CD4-positive, alpha-beta memory T cell (primary cell): ENCODE data around the gene HNRNPA1. TPM values are rescaled to one million over a fixed set of nuclear protein-coding genes. Genes with fewer than 3 reads are reported as not detected.

ENCODE experiments used
- CTCF ChIA-PET: fragments of 350-600 bp; sonication (Branson Sonifier 250); formaldehyde crosslinking; loops from one replicate; lab custom pipeline; 2021; ENCODE audit warnings: inconsistent platforms; ENCODE audit not compliant: partially characterized antibody; lab: Charles Lee
- POLR2A ChIA-PET: fragments of 350-600 bp; sonication (Branson Sonifier 250); formaldehyde crosslinking; loops from one replicate; lab custom pipeline; 2021; ENCODE audit not compliant: partially characterized antibody; lab: Charles Lee
- DNase-seq, 5 donors: peaks; one replicate each; pipeline versions ENCODE4 v3.0.0 to v3.0.0-alpha.2; 2020 to 2022; ENCODE audit warnings: mixed read lengths in 1 of 5
- H3K27ac ChIP-seq: one replicate; pipeline ENCODE4 v1.7.0; 2013; ENCODE audit warnings: low read depth, low read length
- H3K27me3 ChIP-seq: 2 replicates; pipeline ENCODE4 v1.7.0; 2013; ENCODE audit warnings: mild to moderate bottlenecking, low read length, moderate library complexity; ENCODE audit not compliant: insufficient read depth
- H3K36me3 ChIP-seq: 2 replicates; pipeline ENCODE4 v1.7.0; 2013; ENCODE audit warnings: mild to moderate bottlenecking, low read length, moderate library complexity; ENCODE audit not compliant: insufficient read depth
- H3K4me1 ChIP-seq: 2 replicates; pipeline ENCODE4 v1.7.0; 2013; ENCODE audit warnings: mild to moderate bottlenecking, low read length, moderate library complexity; ENCODE audit not compliant: insufficient read depth
- H3K4me3 ChIP-seq, 2 donors: one replicate each; pipeline ENCODE4 v1.7.0; 2013; ENCODE audit warnings: low read length in 2 of 2, mild to moderate bottlenecking in 1 of 2
- H3K9me3 ChIP-seq, 2 donors: one replicate each; pipeline ENCODE4 v1.7.0; 2013; ENCODE audit warnings: low read length in 2 of 2, control low read depth in 1 of 2; ENCODE audit not compliant: control insufficient read depth in 1 of 2
- H3K27ac Mint-ChIP-seq, 7 donors: one replicate each; pipeline ENCODE4 v1.8.0; 2020 to 2021; ENCODE audit warnings: mixed read lengths in 7 of 7, mild to moderate bottlenecking in 6 of 7, inconsistent platforms in 3 of 7, moderate library complexity in 3 of 7
- H3K27me3 Mint-ChIP-seq, 2 donors: one replicate each; pipeline ENCODE4 v1.8.0; 2020 to 2021; ENCODE audit warnings: mixed read lengths in 2 of 2
- H3K36me3 Mint-ChIP-seq, 2 donors: one replicate each; pipeline ENCODE4 v1.8.0; 2020 to 2021; ENCODE audit warnings: mixed read lengths in 2 of 2, inconsistent platforms in 1 of 2, mild to moderate bottlenecking in 1 of 2
- H3K4me1 Mint-ChIP-seq, 4 donors: one replicate each; pipeline ENCODE4 v1.8.0; 2020 to 2021; ENCODE audit warnings: mixed read lengths in 4 of 4, mild to moderate bottlenecking in 1 of 4
- H3K4me3 Mint-ChIP-seq, 8 donors: one replicate each; pipeline ENCODE4 v1.8.0; 2020 to 2021; ENCODE audit warnings: mixed read lengths in 8 of 8, mild to moderate bottlenecking in 7 of 8, moderate library complexity in 6 of 8, inconsistent platforms in 3 of 8
- H3K9me3 Mint-ChIP-seq, 8 donors: one replicate each; pipeline ENCODE4 v1.8.0; 2020 to 2021; ENCODE audit warnings: mixed read lengths in 8 of 8, mild to moderate bottlenecking in 5 of 8, inconsistent platforms in 3 of 8, moderate library complexity in 1 of 8
- intact Hi-C: fragments of 100-400 bp; cut with micrococcal nuclease; formaldehyde crosslinking; loops from one replicate; pipeline ENCODE4 v1.15.1; 2023
- polyA plus RNA-seq, 2 donors: library from polyadenylated mRNA; unstranded; fragments of 300-500 nt; fragmentation: Illumina TruSeq; gene quantifications; one replicate each; pipeline ENCODE4 v1.2.3, GENCODE V29; 2021
- total RNA-seq, 2 experiments: library from RNA; stranded (reverse); gene quantifications; one replicate each; pipeline ENCODE4 v1.2.3, GENCODE V29; 2021

Gene HNRNPA1
- total and polyA plus RNA-seq, 4 experiments from 2014 or later, result 756 to 1,061 (median 972) TPM

DNA sequence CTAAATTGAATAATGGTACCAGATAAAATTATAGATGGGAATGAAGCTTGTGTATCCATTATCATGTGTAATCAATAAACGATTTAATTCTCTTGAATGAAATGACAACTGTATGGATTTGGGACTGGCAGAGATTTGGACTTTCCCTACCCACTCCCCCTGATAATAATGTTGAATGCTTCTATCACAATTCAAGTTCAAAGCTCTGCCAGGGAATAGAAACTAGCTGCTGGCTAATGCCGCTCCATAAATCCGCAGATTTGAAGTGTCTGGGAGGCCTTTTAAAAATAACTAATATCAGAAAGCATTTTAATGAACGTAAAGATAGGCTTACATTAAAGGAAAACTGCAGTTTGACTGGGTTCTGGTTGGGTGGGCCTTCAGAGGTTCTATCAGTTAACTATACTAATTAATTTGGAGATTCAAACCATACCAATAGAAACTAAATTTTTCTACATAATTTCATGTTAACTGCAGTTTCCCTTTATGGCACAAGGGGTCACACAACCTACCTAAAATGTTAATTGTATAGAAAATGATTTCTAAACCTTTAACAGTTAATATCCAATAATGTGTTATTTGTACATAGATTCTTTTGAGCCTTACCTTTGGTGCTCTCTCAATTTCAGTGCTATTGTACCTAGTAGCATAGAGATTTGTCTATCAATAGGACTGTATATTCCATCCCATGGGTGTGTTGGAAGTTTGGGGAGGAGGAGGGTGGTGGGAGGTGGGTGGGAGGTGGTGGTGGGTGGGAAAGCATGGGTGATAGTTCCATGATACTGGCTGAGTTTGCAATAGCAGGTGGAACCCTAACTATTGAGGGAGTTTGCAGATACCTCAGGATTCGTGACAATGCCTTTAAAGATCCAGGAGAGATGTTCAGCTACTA lies 4.9 kb downstream of the HNRNPA1 start:
- intact Hi-C loops, result no loop called here
- peaks cover 61% of the 10 kb centered on the region for H3K36me3 ChIP-seq
- CTCF ChIA-PET, result interaction anchor here (1.0 to 5.1 kb wide), 7 partner anchors 9 to 95 kb away, joined by 3 to 40 read pairs (median 6); no protein-coding TSS in a partner anchor

DNA sequence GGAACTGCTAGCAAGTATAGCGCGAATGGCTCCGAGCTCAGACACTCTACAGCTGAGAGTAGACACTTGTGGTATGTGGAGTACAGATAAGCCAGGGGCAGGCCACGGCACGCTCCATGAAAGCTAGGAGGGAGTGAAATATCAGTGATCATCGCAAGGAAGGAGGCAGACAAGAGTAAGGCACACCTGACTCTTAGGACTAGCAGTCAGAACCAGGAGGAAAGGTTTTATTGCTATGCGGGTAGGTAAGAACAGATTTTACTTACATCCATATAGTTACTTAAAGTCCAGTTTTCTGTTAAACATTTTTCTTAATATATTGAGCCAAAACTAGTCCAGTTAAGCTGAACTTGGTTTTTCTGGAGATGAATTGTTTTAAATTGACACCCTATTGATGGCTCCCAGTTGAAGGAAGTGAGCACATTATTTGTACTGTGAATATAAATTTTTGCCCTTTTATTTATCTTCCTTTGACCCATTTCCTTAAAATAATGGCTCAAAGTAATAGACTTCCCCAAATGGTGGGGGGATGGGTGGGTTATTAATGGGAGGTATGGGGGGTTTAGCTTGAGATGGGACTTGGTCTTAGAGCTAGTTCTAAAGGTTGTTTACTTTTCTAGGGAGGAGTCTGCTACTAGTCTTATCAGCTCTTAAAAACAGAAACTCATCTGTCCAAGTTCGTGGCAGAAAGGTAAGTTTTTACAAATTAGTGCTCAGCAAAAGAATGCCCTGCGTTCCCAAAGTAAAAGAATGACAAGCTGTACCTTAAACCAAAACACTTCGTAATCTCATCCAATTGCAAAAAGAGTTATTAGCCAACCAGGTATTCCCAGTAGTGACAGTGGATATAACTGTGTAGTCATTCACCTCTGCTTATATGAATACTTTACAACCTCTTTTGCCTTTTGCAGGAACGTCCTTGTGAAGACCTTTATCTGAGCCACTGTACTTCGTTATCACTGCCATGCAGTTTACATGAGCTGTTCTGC lies 5.8 kb downstream of the HNRNPA1 start:
- peaks cover 50% of the 10 kb centered on the region for H3K4me1 ChIP-seq
- no peaks in the 10 kb centered on the region for H3K27me3 Mint-ChIP-seq
- peak overlapping the region in 5 of 7 donors; percentile 9 to 92 (median 81) for H3K27ac Mint-ChIP-seq
- H3K9me3 Mint-ChIP-seq, result peaks cover 0 to 2% (median 0%) of the 10 kb centered on the region in 8 donors
- no peaks in the 10 kb centered on the region for H3K27me3 ChIP-seq
- peaks cover 3 to 35% of the 10 kb centered on the region in 2 donors for H3K36me3 Mint-ChIP-seq
- peak overlapping the region in 5 of 8 donors; percentile 27 to 63 (median 48) for H3K4me3 Mint-ChIP-seq
- no peak overlapping the region for H3K27ac ChIP-seq
- intact Hi-C loops, result no loop called here
- POLR2A ChIA-PET, result interaction anchor here (0.8 to 2.2 kb wide), 7 partner anchors 10 to 95 kb away, joined by 3 to 14 read pairs (median 5); partner anchors contain the start of gene COPZ1
- H3K9me3 ChIP-seq, result no peaks in the 10 kb centered on the region
- H3K4me1 Mint-ChIP-seq, result peaks cover 0 to 37% (median 22%) of the 10 kb centered on the region in 4 donors
- H3K4me3 ChIP-seq, result no peak overlapping the region
- H3K36me3 ChIP-seq, result peaks cover 61% of the 10 kb centered on the region
- CTCF ChIA-PET, result interaction anchor here (0.6 to 5.1 kb wide), 10 partner anchors 8 to 109 kb away, joined by 3 to 40 read pairs (median 3); partner anchors contain the start of gene COPZ1
- no peak for DNase-seq

More for the DNA sequence above, 4.9 kb downstream of the HNRNPA1 start:
- Histone ChIP-seq H3K27me3 (no peaks in the 10 kb centered on the region), H3K4me3 (no peak overlapping the region), H3K4me1 (peaks cover 53% of the 10 kb centered on the region), H3K27ac (no peak overlapping the region), H3K9me3 (no peaks in the 10 kb centered on the region)
- H3K4me1 Mint-ChIP-seq, result peaks cover 0 to 37% (median 22%) of the 10 kb centered on the region in 4 donors
- POLR2A ChIA-PET, result interaction anchor here (0.8 to 2.2 kb wide), 5 partner anchors 22 to 96 kb away, joined by 3 to 14 read pairs (median 4); partner anchors contain the start of gene COPZ1
- no peak for DNase-seq
- no peaks in the 10 kb centered on the region for H3K27me3 Mint-ChIP-seq
- peak overlapping the region in 6 of 7 donors; percentile 9 to 92 (median 64) for H3K27ac Mint-ChIP-seq
- peaks cover 3 to 35% of the 10 kb centered on the region in 2 donors for H3K36me3 Mint-ChIP-seq
- peaks cover 0 to 2% (median 0%) of the 10 kb centered on the region in 8 donors for H3K9me3 Mint-ChIP-seq
- peak overlapping the region in 6 of 8 donors; percentile 29 to 63 (median 50) for H3K4me3 Mint-ChIP-seq

DNA sequence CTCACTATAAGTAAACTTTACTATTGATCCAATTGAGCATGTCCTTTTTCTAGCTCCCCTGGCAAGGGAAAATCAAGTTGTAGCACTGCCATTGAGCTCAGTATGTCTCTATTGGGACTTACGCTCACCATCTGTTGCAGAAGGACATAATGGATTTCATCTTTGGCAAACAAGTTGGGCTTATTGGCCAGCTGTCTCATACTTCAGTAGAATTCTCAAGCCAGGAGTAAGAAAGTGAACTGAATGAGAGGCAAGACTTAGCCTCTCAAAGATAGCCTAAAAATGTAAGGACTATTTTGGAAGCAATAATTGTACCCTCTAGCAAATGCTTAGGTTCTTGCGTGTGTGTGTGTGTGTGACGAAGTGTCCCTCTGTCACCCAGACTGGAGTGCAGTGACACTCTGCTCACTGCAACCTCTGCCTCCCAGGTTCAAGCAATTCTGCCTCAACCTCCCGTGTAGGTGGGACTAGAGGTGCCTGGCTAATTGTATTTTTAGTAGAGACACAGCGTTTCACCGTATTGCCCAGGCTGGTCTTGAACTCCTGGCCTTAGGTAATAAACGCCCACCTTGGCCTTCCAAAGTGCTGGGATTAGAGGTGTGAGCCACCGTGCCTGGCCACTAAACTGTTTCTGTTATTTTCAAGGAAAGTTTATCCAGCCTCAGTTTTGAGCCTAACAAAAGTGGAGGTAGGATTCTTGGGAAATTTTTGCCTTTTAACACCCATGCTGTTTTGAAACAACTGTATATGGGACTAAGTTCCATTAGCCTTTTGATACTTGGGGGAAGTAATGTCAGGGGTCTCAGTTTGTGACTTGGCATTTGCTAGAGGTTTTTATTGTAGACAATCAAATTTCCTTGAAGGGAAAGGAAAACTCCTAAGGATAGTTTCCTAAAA lies 7.0 kb downstream of the HNRNPA1 start:
- Mint-ChIP-seq H3K4me1 (peaks cover 0 to 31% (median 20%) of the 10 kb centered on the region in 4 donors), H3K27me3 (no peaks in the 10 kb centered on the region), H3K4me3 (no peak overlapping the region), H3K36me3 (peaks cover 3 to 35% of the 10 kb centered on the region in 2 donors), H3K9me3 (peaks cover 0 to 2% (median 0%) of the 10 kb centered on the region in 8 donors), H3K27ac (peak overlapping the region in 2 of 7 donors; percentile 48 to 50)
- POLR2A ChIA-PET, result interaction anchor here (1.6 to 6.4 kb wide), 5 partner anchors 7 to 71 kb away, joined by 5 to 61 read pairs (median 8); partner anchors contain the start of genes CBX5, COPZ1 and HNRNPA1
- Histone ChIP-seq H3K36me3 (peaks cover 52% of the 10 kb centered on the region), H3K27me3 (no peaks in the 10 kb centered on the region), H3K4me1 (peaks cover 38% of the 10 kb centered on the region), H3K27ac (no peak overlapping the region), H3K9me3 (no peaks in the 10 kb centered on the region), H3K4me3 (no peak overlapping the region)
- intact Hi-C loops, result no loop called here
- CTCF ChIA-PET, result interaction anchor here (0.6 to 5.1 kb wide), 8 partner anchors 7 to 108 kb away, joined by 3 to 40 read pairs (median 4); no protein-coding TSS in a partner anchor
- DNase-seq, result no peak

DNA sequence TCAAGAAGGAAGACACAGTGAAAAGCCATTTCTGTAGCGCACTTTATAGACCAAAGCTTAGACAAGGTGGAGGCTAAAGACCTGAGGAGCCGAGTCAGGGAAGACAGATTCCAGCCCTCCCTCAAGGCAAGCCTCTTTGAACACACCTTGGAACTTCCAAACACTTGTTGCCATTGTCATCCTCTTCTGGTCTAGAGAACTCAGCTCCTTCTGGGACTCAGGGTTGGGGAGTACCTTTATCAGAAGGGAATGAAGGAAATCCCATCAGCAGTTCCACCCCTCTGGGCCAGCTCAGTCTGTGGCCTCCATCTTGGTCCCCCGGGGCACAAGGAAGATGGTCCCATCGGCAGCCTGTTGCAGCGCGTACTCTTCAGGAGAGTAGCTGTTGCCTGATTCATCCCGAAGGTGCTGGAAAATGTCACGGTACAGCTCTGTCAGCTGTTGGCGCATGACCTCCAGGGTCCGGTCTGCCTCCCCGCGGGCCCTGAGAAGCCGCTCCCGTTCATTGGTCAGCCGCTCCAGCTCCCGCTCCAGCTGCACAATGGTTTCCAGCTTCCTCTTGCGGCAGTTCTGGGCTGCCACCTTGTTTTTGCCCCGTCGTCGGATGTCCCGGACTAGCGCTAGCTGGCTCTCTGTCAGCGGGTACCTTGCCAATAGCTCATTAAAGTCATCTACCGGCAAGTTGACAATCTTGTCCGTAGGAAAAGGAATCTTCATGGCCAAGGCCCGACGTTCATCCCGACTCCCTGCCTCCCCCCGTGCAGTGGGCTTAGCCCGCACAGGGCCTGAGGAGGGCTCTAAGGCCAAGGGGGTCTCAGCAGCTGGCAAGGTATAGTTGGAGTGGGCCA lies 11.8 kb downstream of the HNRNPA1 start:
- H3K27me3 ChIP-seq, result no peaks in the 10 kb centered on the region
- H3K36me3 ChIP-seq, result peaks cover 10% of the 10 kb centered on the region
- Mint-ChIP-seq H3K4me3 (no peak overlapping the region), H3K27ac (peak overlapping the region in 1 of 7 donors; percentile 8), H3K36me3 (peaks cover 3 to 11% of the 10 kb centered on the region in 2 donors), H3K4me1 (peaks cover 0 to 5% (median 2%) of the 10 kb centered on the region in 4 donors), H3K9me3 (peaks cover 0 to 2% (median 0%) of the 10 kb centered on the region in 8 donors), H3K27me3 (no peaks in the 10 kb centered on the region)
- intact Hi-C loops, result loop anchor here (5.0 kb wide), 1 partner anchor 35 kb away; no protein-coding TSS in a partner anchor
- ChIA-PET POLR2A (interaction anchor here (1.0 to 6.4 kb wide), 10 partner anchors 8 to 76 kb away, joined by 3 to 61 read pairs (median 5); partner anchors contain the start of genes CBX5, COPZ1, HNRNPA1 and NFE2), CTCF (interaction anchor here (1.1 to 8.3 kb wide), 18 partner anchors 7 to 107 kb away, joined by 3 to 110 read pairs (median 8); partner anchors contain the start of genes CBX5, COPZ1 and HNRNPA1)
- no peak for DNase-seq
- no peaks in the 10 kb centered on the region for H3K9me3 ChIP-seq
- H3K27ac ChIP-seq, result no peak overlapping the region
- H3K4me1 ChIP-seq, result no peaks in the 10 kb centered on the region
- no peak overlapping the region for H3K4me3 ChIP-seq

DNA sequence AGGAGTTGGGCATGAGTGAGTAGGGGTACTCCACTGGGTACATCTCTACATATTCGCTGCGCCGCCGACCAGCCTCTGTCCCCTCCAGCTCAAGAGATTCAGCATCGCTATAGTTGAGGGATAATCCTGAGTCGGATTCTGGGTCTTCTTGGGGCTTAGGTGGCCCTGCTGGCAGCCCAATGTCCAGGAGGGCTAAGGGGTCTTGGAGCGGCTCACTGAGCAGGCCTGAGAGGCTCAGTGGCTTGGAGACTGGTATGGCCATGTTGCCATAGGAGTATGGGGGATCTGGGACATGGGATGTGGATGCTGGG lies 12.4 kb downstream of the HNRNPA1 start:
- Mint-ChIP-seq H3K27ac (peak overlapping the region in 1 of 7 donors; percentile 8), H3K4me1 (peaks cover 3 to 6% (median 3%) of the 10 kb centered on the region in 4 donors), H3K4me3 (no peak overlapping the region), H3K36me3 (peaks cover 0 to 5% of the 10 kb centered on the region in 2 donors), H3K27me3 (peaks cover 0 to 3% of the 10 kb centered on the region in 2 donors), H3K9me3 (peaks cover 0 to 2% (median 0%) of the 10 kb centered on the region in 8 donors)
- ChIA-PET CTCF (interaction anchor here (0.9 to 8.3 kb wide), 24 partner anchors 8 to 162 kb away, joined by 3 to 110 read pairs (median 8); partner anchors contain the start of genes CBX5, COPZ1 and HNRNPA1), POLR2A (interaction anchor here (1.0 to 6.4 kb wide), 6 partner anchors 9 to 69 kb away, joined by 3 to 61 read pairs (median 5); partner anchors contain the start of genes CBX5, COPZ1 and HNRNPA1)
- Histone ChIP-seq H3K4me3 (no peak overlapping the region), H3K27ac (no peak overlapping the region), H3K36me3 (peaks cover 4% of the 10 kb centered on the region), H3K27me3 (no peaks in the 10 kb centered on the region), H3K4me1 (peaks cover 4% of the 10 kb centered on the region), H3K9me3 (no peaks in the 10 kb centered on the region)
- DNase-seq, result no peak
- intact Hi-C loops, result loop anchor here (5.0 kb wide), 1 partner anchor 36 kb away; no protein-coding TSS in a partner anchor
